ENCODE measurements around the gene TRIM15.

GRCh38 chr6:30178837-30179236 is 15.5 kb downstream of the TRIM15 start:
- TF ChIP-seq CTCF (IDR thresholded peaks at IDR 0.05; ENCODE audit: insufficient read depth, low read length, poor library complexity, severe bottlenecking) (no peak), EZH2phosphoT487 (conservative IDR thresholded peaks at IDR 0.05; ENCODE audit: low read length) (no peak)
